NAMALWA (cell line): ENCODE data around the gene INSRR.
A peak's percentile ranks its signal among the peaks of the same experiment; 100 is the strongest.

ENCODE experiments used
- DNase-seq: peaks from one replicate; pipeline ENCODE4 v3.0.0-alpha.2; 2015; ENCODE audit warnings: low spot score

The INSRR gene

GRCh38 chr1:156826630-156827029 lies 32.3 kb downstream of the INSRR start:
- DNase-seq: no peak

- no peak for DNase-seq
Observed at GRCh38 chr1:156823210-156823790, 35.6 kb downstream of the INSRR start.

- DNase-seq: no peak
Observed at GRCh38 chr1:156822680-156823079, 36.2 kb downstream of the INSRR start.

GRCh38 chr1:156821801-156822200 lies 37.1 kb downstream of the INSRR start:
- no peak for DNase-seq

- DNase-seq: peak; percentile 93
Observed at GRCh38 chr1:156816561-156817328, 42.2 kb downstream of the INSRR start, which contains the start of gene SH2D2A. SH2D2A (minus strand) TSS chr1:156816848; CDS start chr1:156816708, 140 bp downstream.

GRCh38 chr1:156815961-156816422 lies 42.9 kb downstream of the INSRR start:
- DNase-seq: no peak

GRCh38 chr1:156815307-156815826 lies 43.5 kb downstream of the INSRR start:
- no peak for DNase-seq

- DNase-seq: no peak
Observed at GRCh38 chr1:156814571-156815260, 44.2 kb downstream of the INSRR start.

- no peak for DNase-seq
Observed at GRCh38 chr1:156813750-156814570, 45.0 kb downstream of the INSRR start.

- DNase-seq: no peak
Observed at GRCh38 chr1:156813298-156813697, 45.6 kb downstream of the INSRR start.

- no peak for DNase-seq
Observed at GRCh38 chr1:156812293-156812990, 46.5 kb downstream of the INSRR start.

- DNase-seq: no peak
Observed at GRCh38 chr1:156811168-156811567, 47.7 kb downstream of the INSRR start.

GRCh38 chr1:156809711-156810366 lies 49.1 kb downstream of the INSRR start:
- no peak for DNase-seq

GRCh38 chr1:156809281-156809680 lies 49.6 kb downstream of the INSRR start:
- no peak for DNase-seq

- DNase-seq: no peak
Observed at GRCh38 chr1:156808186-156809030, 50.5 kb downstream of the INSRR start.

GRCh38 chr1:156807627-156808026 lies 51.3 kb downstream of the INSRR start:
- no peak for DNase-seq

- no peak for DNase-seq
Observed at GRCh38 chr1:156806512-156807440, 52.1 kb downstream of the INSRR start.

- no peak for DNase-seq
Observed at GRCh38 chr1:156805766-156806511, 53.0 kb downstream of the INSRR start.
